Lower leg skin (tissue), 3 donors: ENCODE measurements around the gene DDX5.

Experiments
- POLR2A ChIP-seq, 2 donors: fragments of 450-650 bp; IDR thresholded peaks; one replicate each; pipeline ENCODE4 v1.6.1; 2016 to 2017; ENCODE audit warnings: antibody characterized with exemption in 2 of 2, mild to moderate bottlenecking in 1 of 2, moderate library complexity in 1 of 2
- TF ChIP-seq, protein P1 (sequence below), 3 donors: fragments of 450-650 bp; IDR thresholded peaks; one replicate each; pipeline ENCODE4 v1.5.1; 2016; ENCODE audit warnings: antibody characterized with exemption in 3 of 3, mild to moderate bottlenecking in 3 of 3, moderate library complexity in 2 of 3

DNA sequence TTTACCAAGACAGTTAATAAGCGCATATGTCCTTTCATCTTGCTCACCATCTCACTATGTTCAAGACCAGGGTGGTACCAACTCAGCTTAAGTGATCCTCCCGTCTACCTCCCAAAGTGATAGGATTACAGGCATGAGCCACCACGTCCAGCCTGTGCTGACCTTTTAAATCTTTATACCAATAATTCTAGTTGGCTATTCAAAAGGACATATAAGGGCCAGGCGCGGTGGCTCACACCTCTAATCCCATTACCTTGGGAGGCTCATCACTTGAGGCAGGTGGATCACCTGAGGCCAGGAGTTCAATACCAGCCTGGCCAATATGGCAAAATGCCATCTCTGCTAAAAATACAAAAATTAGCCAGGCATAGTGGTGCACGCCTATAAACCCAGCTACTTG is 3.1 kb upstream of the DDX5 start:
- TF ChIP-seq, protein P1, sequence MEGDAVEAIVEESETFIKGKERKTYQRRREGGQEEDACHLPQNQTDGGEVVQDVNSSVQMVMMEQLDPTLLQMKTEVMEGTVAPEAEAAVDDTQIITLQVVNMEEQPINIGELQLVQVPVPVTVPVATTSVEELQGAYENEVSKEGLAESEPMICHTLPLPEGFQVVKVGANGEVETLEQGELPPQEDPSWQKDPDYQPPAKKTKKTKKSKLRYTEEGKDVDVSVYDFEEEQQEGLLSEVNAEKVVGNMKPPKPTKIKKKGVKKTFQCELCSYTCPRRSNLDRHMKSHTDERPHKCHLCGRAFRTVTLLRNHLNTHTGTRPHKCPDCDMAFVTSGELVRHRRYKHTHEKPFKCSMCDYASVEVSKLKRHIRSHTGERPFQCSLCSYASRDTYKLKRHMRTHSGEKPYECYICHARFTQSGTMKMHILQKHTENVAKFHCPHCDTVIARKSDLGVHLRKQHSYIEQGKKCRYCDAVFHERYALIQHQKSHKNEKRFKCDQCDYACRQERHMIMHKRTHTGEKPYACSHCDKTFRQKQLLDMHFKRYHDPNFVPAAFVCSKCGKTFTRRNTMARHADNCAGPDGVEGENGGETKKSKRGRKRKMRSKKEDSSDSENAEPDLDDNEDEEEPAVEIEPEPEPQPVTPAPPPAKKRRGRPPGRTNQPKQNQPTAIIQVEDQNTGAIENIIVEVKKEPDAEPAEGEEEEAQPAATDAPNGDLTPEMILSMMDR (IDR thresholded peaks at IDR 0.05), result no peak
- no peak for TF ChIP-seq POLR2A (IDR thresholded peaks at IDR 0.05)
